Epidermal melanocyte (primary cell): ENCODE results near the gene TUT1.

Experiments used
- DNase-seq: peaks from one replicate; pipeline ENCODE4 v3.0.0; 2011; ENCODE audit warnings: low spot score; ENCODE audit not compliant: insufficient read length

The TUT1 gene

GRCh38 chr11:62542750-62543567, 48.4 kb downstream of the TUT1 start:
- DNase-seq = peak; percentile 68

GRCh38 chr11:62542111-62542745, 49.1 kb downstream of the TUT1 start:
- DNase-seq = no peak

DNA sequence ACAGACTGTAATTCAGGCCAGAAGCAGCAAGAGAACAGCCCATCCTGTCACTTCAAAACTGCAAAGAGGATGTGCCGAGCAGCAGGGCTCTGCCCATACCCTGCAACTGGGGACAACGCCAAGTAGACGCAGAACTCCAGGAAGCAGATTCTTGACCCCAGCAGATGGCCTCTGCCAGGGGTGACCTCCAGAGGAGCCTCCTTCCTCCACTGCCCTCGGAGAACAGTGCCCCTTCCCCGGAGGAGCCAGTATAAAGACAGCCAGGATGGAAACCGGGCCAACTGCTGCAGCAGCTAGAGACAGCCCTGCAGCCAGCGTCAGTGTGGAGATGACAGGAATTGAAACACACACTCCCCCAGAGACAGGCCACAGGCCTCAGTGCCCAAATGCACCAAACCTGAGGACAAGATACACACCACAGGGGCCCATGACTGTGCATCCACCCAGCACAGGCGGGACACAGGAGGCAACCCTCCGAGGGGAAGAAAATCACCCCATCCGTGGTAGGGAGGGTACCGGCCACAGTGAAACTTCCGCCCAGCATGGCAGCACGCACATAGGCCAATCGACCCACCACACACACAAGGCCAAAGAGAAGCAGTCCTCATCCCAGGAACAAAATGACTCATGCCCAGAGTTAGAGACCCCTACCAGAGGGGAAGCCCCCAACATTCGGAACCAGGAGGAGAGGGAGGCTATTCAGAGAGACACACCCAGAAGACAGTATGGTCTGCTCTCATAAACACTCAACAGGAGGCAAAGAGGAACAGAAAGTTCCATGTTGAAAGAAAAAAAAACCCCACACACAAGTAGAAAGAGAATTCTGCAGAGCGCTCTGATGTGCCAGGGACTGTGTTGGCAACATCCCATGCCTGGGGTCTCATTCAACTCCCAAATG, 50.3 kb downstream of the TUT1 start:
- DNase-seq = no peak

- no peak for DNase-seq
Measured at GRCh38 chr11:62539238-62539925, 51.9 kb downstream of the TUT1 start.

DNA sequence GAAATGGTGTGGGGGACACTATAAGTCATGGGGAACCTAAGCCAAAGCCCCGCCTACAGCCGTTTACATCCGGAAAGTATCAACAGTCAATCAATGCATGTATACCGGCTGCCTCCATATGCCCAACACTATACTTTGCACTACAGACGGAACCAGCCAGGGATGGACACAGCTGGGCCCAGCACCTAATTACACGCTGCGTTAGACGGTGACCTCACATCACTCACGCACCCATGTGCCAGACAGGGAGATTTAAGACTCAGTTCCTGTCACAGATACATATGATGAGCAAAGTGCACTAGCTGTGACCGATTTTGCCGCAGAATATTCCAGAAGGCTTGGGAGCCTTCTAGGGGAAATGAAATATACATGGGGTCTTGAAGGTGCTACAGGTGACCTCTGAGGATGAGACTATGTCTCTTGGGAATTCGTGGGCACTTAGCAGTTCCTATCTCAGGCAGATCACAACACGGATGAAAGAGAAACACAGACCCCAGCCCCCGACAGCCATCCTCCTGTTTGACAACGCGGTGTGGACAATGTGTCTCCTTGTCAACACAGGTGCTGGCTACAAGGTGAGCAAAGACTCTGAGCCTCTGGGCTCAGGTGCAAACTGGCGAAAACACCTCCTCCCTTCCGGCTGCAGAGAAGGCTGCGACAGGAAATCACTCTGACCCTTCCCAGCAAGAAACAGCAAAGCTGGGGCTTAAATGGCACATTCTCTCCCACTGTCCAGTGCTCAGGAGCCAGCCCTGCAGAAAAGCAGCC, 52.7 kb downstream of the TUT1 start:
- DNase-seq = no peak

- DNase-seq = no peak
Measured at GRCh38 chr11:62536301-62536957, 54.9 kb downstream of the TUT1 start.

DNA sequence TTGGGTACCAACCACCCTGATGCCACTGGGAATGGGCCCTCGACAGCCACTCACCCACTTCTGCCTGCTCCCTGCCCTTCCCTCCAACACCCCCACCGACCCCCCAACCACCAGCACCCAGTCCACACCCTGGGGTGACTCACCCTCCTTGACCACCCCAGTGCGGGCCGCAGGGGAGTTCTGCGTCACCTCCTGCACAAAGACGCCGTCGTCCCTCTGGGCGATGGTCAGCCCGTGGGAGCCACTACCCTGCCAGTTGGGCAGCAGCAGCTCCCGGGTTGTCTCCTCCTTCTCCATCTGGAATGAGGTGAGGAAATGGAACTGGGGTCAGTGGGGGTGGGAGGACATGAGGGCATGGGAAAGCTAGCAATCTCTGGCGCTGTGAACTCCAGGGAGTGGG, 55.5 kb downstream of the TUT1 start:
- DNase-seq = no peak

- DNase-seq = no peak
Measured at GRCh38 chr11:62534779-62535545, 56.4 kb downstream of the TUT1 start.

DNA sequence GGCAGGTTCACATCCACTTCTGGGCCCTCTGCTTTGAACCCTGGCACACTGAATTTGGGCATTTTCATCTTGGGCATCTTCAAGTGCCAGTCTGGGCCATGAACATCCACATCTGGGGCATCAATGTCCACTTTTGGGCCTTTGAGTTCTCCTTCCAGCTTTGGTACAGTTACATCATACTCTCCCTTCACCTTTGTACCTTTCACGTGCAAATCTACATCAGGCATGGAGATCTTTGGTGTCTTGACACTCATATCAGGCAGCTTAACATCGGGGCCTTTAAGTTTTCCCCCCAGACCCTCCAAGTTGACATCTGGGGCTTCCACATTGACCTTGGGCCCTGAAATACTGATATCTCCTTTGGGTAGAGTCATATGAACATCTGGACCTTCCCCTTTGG, 59.2 kb downstream of the TUT1 start:
- DNase-seq = no peak
